PC-3 (cell line): ENCODE data around the gene HLA-DMB. TPM values are rescaled to one million over a fixed set of nuclear protein-coding genes. Genes with fewer than 3 reads are reported as not detected.

Experiments
- ATAC-seq: fragments of 200-7000 bp; cut with Tn5 transposase; 2 replicates; pipeline ENCODE4 v1.9.1; 2020; ENCODE audit warnings: mild to moderate bottlenecking, moderate library complexity
- BruUV-seq: library from RNA; stranded (reverse); fragments of 400-500 nt; replicated peaks from 2 replicates; lab custom pipeline; 2021; lab: Mats Ljungman, UMichigan
- CTCF ChIA-PET: fragments of 300-600 bp; sonication (Branson Sonifier 250); formaldehyde crosslinking; loops from one replicate; lab custom pipeline; 2022; ENCODE audit warnings: antibody characterized with exemption; lab: Charles Lee
- POLR2A ChIA-PET: fragments of 300-600 bp; sonication (Branson Sonifier 250); formaldehyde crosslinking; loops from one replicate; lab custom pipeline; 2022; ENCODE audit warnings: antibody characterized with exemption; ENCODE audit not compliant: unreplicated experiment; lab: Charles Lee
- DNase-seq: peaks from one replicate; pipeline ENCODE4 v3.0.0-alpha.2; 2015
- H2AFZ ChIP-seq: fragments of 300-600 bp; sonication (generic); 2 replicates; pipeline ENCODE4 v1.6.0; 2016; ENCODE audit warnings: antibody characterized with exemption, low read length
- H3F3A ChIP-seq: fragments of 300-600 bp; sonication (generic); one replicate; pipeline ENCODE4 v1.6.0; 2017; ENCODE audit warnings: antibody characterized with exemption, low read length, control low read depth, mild to moderate bottlenecking; ENCODE audit not compliant: unreplicated experiment
- H3K27ac ChIP-seq: fragments of 300-600 bp; sonication (generic); 2 replicates; pipeline ENCODE4 v1.5.1; 2016; ENCODE audit warnings: mild to moderate bottlenecking, low read length
- H3K27me3 ChIP-seq: fragments of 300-600 bp; sonication (generic); 2 replicates; pipeline ENCODE4 v1.6.1; 2016; ENCODE audit warnings: low read length, mixed read lengths
- H3K36me3 ChIP-seq: fragments of 300-600 bp; sonication (generic); 2 replicates; pipeline ENCODE4 v1.6.1; 2016; ENCODE audit warnings: low read depth, mixed run types, low read length, mixed read lengths
- H3K4me1 ChIP-seq: fragments of 300-600 bp; sonication (generic); 2 replicates; pipeline ENCODE4 v1.5.1; 2016; ENCODE audit warnings: low read length; ENCODE audit not compliant: insufficient read depth
- H3K4me2 ChIP-seq: fragments of 300-600 bp; sonication (generic); 2 replicates; pipeline ENCODE4 v1.6.0; 2016; ENCODE audit warnings: low read length
- H3K4me3 ChIP-seq: fragments of 300-600 bp; sonication (generic); 2 replicates; pipeline ENCODE4 v1.5.1; 2016; ENCODE audit warnings: mild to moderate bottlenecking, low read length, mixed read lengths
- H3K79me2 ChIP-seq: fragments of 300-600 bp; sonication (generic); 2 replicates; pipeline ENCODE4 v1.6.1; 2017; ENCODE audit warnings: low read length, mixed read lengths
- H3K9ac ChIP-seq: fragments of 300-600 bp; sonication (generic); 2 replicates; pipeline ENCODE4 v1.6.0; 2016; ENCODE audit warnings: mild to moderate bottlenecking, low read length
- H3K9me2 ChIP-seq: fragments of 300-600 bp; sonication (generic); replicated peaks from 2 replicates; pipeline ENCODE4 v1.6.1; 2016; ENCODE audit warnings: mixed run types, low read length, mixed read lengths
- H3K9me3 ChIP-seq: fragments of 300-600 bp; sonication (generic); 2 replicates; pipeline ENCODE4 v1.6.1; 2016; ENCODE audit warnings: low read length, mixed read lengths
- H4K20me1 ChIP-seq: fragments of 300-600 bp; sonication (generic); 2 replicates; pipeline ENCODE4 v1.6.1; 2016; ENCODE audit warnings: low read length, mixed read lengths
- EZH2 ChIP-seq: fragments of 300-600 bp; sonication (generic); IDR thresholded peaks from one replicate; pipeline ENCODE4 v1.6.1; 2017; ENCODE audit warnings: antibody characterized with exemption, mild to moderate bottlenecking, low read length; ENCODE audit not compliant: unreplicated experiment
- EZH2phosphoT487 ChIP-seq: fragments of 300-600 bp; sonication (generic); IDR thresholded peaks from 2 replicates; pipeline ENCODE4 v1.6.1; 2018; ENCODE audit warnings: mild to moderate bottlenecking, antibody characterized with exemption, low read length, borderline replicate concordance
- intact Hi-C: fragments of 100-400 bp; cut with micrococcal nuclease; formaldehyde crosslinking; loops from 2 replicates; pipeline ENCODE4 v1.9.0; 2023
- total RNA-seq: library from RNA; depleted of rRNA; stranded (reverse); fragments of >200 nt; gene quantifications from 2 replicates; pipeline ENCODE4 v1.2.3, GENCODE V29; 2014
- TF ChIP-seq, protein P1 (sequence below): fragments of 300-600 bp; sonication (generic); conservative IDR thresholded peaks from 2 replicates; pipeline ENCODE4 v1.5.1; 2017; ENCODE audit warnings: antibody characterized with exemption, low read depth, mild to moderate bottlenecking, low read length

Gene HLA-DMB
- total RNA-seq, 1 experiment from 2014 or later = not detected

- intact Hi-C loops = loop anchor here (5.0 to 10.0 kb wide), 2 partner anchors 45 to 257 kb away; no protein-coding TSS in a partner anchor
- Histone ChIP-seq H2AFZ (no peak overlapping the region), H3K9ac (no peak overlapping the region), H3K4me1 (0 out of 2 replicates have a peak, but pooled peaks cover 4% of the 10 kb centered on the region), H3F3A (no peaks in the 10 kb centered on the region), H3K79me2 (no peaks in the 10 kb centered on the region), H3K36me3 (no peaks in the 10 kb centered on the region), H3K9me2 (no peaks in the 10 kb centered on the region), H3K4me2 (no peak overlapping the region), H3K9me3 (no peaks in the 10 kb centered on the region), H3K27ac (no peak overlapping the region), H3K27me3 (no peaks in the 10 kb centered on the region), H4K20me1 (no peaks in the 10 kb centered on the region), H3K4me3 (no peak overlapping the region)
- BruUV-seq = no TSS peak
- POLR2A ChIA-PET = no interaction called here
- CTCF ChIA-PET = no interaction called here
- DNase-seq (no peak), ATAC-seq (no peak)
- TF ChIP-seq EZH2phosphoT487 = no peak
- TF ChIP-seq, protein P1, sequence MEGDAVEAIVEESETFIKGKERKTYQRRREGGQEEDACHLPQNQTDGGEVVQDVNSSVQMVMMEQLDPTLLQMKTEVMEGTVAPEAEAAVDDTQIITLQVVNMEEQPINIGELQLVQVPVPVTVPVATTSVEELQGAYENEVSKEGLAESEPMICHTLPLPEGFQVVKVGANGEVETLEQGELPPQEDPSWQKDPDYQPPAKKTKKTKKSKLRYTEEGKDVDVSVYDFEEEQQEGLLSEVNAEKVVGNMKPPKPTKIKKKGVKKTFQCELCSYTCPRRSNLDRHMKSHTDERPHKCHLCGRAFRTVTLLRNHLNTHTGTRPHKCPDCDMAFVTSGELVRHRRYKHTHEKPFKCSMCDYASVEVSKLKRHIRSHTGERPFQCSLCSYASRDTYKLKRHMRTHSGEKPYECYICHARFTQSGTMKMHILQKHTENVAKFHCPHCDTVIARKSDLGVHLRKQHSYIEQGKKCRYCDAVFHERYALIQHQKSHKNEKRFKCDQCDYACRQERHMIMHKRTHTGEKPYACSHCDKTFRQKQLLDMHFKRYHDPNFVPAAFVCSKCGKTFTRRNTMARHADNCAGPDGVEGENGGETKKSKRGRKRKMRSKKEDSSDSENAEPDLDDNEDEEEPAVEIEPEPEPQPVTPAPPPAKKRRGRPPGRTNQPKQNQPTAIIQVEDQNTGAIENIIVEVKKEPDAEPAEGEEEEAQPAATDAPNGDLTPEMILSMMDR = no peak
- no peak for TF ChIP-seq EZH2
Observed at GRCh38 chr6:32887616-32888015, 53.2 kb downstream of the HLA-DMB start.

DNA sequence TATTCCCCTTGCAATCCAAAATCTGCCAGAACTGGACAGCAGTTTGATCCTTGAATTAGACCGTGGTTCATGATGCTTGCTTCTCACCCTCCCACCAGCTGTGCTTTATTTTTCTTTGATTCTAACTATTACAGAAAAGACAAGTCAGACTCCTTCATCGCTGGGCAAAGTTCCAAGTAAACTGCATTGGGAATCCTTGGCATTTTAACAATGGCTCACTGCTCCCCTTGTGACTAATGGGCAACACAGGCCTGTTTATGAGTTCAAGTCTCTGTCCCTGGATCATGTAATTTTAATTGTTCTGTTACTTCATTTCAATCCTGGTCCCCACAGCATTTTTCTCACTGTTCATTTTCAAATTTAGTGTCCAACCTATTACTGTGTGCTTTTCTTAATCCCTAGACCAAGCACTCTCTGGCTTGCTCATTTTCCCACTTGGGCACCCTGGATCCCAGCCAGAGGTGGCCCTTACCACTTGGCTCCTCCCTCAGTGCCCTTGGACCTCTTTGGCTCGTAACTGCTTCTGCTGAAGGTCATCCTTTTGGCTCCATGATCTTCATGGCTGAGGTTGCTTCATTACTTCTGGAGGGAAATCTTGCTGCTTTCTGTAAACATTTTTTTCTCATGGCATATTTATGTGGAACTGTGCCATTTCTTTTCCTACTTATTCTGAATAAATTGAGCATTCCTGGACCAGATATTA is 54.0 kb downstream of the HLA-DMB start:
- intact Hi-C loops = loop anchor here (5.0 to 10.0 kb wide), 2 partner anchors 45 to 258 kb away; no protein-coding TSS in a partner anchor
- DNase-seq (peak; percentile 79), ATAC-seq (peak; percentile 51)
- no TSS peak for BruUV-seq
- Histone ChIP-seq H3K4me2 (no peak overlapping the region), H3K79me2 (no peaks in the 10 kb centered on the region), H2AFZ (no peak overlapping the region), H4K20me1 (no peaks in the 10 kb centered on the region), H3K27ac (no peak overlapping the region), H3K4me3 (no peak overlapping the region), H3K36me3 (no peaks in the 10 kb centered on the region), H3K9ac (no peak overlapping the region), H3K9me2 (no peaks in the 10 kb centered on the region), H3F3A (no peaks in the 10 kb centered on the region), H3K27me3 (no peaks in the 10 kb centered on the region), H3K9me3 (no peaks in the 10 kb centered on the region), H3K4me1 (0 out of 2 replicates have a peak, but pooled peaks cover 4% of the 10 kb centered on the region)
- POLR2A ChIA-PET = no interaction called here
- TF ChIP-seq EZH2 = no peak
- TF ChIP-seq EZH2phosphoT487 = no peak
- TF ChIP-seq, protein P1 = no peak
- CTCF ChIA-PET = interaction anchor here (1.0 to 1.7 kb wide), 3 partner anchors 46 to 98 kb away, joined by 4 to 22 read pairs (median 5); partner anchors contain the start of gene HLA-DMA
